Activated T-cell treated with anti-CD3 and anti-CD28 coated beads for 1 hour (primary cell): ENCODE data around the gene VRTN.

Experiments used
- DNase-seq: peaks from one replicate; pipeline ENCODE4 v3.0.0-alpha.2; 2020; ENCODE audit warnings: low read depth

Gene VRTN

GRCh38 chr14:74392616-74393570 lies 44.6 kb downstream of the VRTN start:
- DNase-seq: no peak

GRCh38 chr14:74394549-74394948 lies 46.3 kb downstream of the VRTN start:
- no peak for DNase-seq

GRCh38 chr14:74395094-74395493 lies 46.8 kb downstream of the VRTN start:
- no peak for DNase-seq

GRCh38 chr14:74400031-74400685 lies 51.9 kb downstream of the VRTN start:
- no peak for DNase-seq

- DNase-seq: no peak
These were observed 52.7 kb downstream of the VRTN start for GRCh38 chr14:74400919-74401503.

- peak; percentile 43 for DNase-seq
These were observed 53.4 kb downstream of the VRTN start for GRCh38 chr14:74401504-74402241.

GRCh38 chr14:74402401-74403251 lies 54.4 kb downstream of the VRTN start:
- DNase-seq: no peak

GRCh38 chr14:74403619-74404417 lies 55.5 kb downstream of the VRTN start:
- DNase-seq: no peak

- DNase-seq: no peak
These were observed 56.2 kb downstream of the VRTN start for GRCh38 chr14:74404435-74404834.

GRCh38 chr14:74405663-74406062 lies 57.4 kb downstream of the VRTN start:
- no peak for DNase-seq

- DNase-seq: no peak
These were observed 58.9 kb downstream of the VRTN start for GRCh38 chr14:74407021-74407800.

- DNase-seq: no peak
These were observed 59.5 kb downstream of the VRTN start for GRCh38 chr14:74407801-74408154.

- DNase-seq: no peak
These were observed 60.6 kb downstream of the VRTN start for GRCh38 chr14:74408870-74409269.

GRCh38 chr14:74409441-74409840 lies 61.2 kb downstream of the VRTN start:
- no peak for DNase-seq
